ENCODE measurements around the gene OR51F2.

DNA sequence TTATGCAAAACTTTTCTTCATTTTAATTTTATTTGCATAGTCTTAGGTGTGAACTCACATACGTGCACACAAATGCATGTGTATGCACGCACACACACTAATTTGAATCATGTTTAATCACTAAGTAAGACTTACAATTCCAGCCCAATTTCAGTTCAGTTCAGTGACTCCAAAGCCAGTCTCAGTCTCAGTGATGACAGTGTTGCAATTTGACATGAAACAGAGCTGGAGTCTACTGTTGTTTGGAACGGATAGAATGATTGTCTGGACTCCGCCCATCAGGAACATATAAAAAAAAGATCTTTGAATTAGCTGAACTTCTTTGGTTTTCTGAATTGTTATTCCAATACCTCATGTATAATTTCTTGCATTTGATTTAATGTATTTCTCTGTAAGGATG is 42.8 kb downstream of the OR51F2 start:
- TF ChIP-seq ZBTB8A (tag by site-specific recombination; IDR thresholded peaks at IDR 0.05) (no peak), ZNF416 (tag by site-specific recombination; IDR thresholded peaks at IDR 0.05) (no peak), ZNF266 (tag by site-specific recombination; IDR thresholded peaks at IDR 0.05; ENCODE audit: low read depth) (no peak), ZNF548 (tag by site-specific recombination; IDR thresholded peaks at IDR 0.05) (no peak), ZNF514 (tag by site-specific recombination; IDR thresholded peaks at IDR 0.05) (no peak), TCF7L2 (IDR thresholded peaks at IDR 0.05; ENCODE audit: borderline replicate concordance, low read depth, low read length) (no peak), KLF10 (tag by site-specific recombination; IDR thresholded peaks at IDR 0.05) (no peak), ZNF549 (tag by site-specific recombination; IDR thresholded peaks at IDR 0.05) (no peak), SP2 (tag by site-specific recombination; IDR thresholded peaks at IDR 0.05) (no peak)
- TF ChIP-seq, protein P1, sequence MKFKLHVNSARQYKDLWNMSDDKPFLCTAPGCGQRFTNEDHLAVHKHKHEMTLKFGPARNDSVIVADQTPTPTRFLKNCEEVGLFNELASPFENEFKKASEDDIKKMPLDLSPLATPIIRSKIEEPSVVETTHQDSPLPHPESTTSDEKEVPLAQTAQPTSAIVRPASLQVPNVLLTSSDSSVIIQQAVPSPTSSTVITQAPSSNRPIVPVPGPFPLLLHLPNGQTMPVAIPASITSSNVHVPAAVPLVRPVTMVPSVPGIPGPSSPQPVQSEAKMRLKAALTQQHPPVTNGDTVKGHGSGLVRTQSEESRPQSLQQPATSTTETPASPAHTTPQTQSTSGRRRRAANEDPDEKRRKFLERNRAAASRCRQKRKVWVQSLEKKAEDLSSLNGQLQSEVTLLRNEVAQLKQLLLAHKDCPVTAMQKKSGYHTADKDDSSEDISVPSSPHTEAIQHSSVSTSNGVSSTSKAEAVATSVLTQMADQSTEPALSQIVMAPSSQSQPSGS (tag by site-specific recombination; IDR thresholded peaks at IDR 0.05; ENCODE audit: low read depth) = no peak
- TF ChIP-seq, protein P2, sequence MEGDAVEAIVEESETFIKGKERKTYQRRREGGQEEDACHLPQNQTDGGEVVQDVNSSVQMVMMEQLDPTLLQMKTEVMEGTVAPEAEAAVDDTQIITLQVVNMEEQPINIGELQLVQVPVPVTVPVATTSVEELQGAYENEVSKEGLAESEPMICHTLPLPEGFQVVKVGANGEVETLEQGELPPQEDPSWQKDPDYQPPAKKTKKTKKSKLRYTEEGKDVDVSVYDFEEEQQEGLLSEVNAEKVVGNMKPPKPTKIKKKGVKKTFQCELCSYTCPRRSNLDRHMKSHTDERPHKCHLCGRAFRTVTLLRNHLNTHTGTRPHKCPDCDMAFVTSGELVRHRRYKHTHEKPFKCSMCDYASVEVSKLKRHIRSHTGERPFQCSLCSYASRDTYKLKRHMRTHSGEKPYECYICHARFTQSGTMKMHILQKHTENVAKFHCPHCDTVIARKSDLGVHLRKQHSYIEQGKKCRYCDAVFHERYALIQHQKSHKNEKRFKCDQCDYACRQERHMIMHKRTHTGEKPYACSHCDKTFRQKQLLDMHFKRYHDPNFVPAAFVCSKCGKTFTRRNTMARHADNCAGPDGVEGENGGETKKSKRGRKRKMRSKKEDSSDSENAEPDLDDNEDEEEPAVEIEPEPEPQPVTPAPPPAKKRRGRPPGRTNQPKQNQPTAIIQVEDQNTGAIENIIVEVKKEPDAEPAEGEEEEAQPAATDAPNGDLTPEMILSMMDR (tag by site-specific recombination; IDR thresholded peaks at IDR 0.05) = no peak
- TF ChIP-seq, protein P3, sequence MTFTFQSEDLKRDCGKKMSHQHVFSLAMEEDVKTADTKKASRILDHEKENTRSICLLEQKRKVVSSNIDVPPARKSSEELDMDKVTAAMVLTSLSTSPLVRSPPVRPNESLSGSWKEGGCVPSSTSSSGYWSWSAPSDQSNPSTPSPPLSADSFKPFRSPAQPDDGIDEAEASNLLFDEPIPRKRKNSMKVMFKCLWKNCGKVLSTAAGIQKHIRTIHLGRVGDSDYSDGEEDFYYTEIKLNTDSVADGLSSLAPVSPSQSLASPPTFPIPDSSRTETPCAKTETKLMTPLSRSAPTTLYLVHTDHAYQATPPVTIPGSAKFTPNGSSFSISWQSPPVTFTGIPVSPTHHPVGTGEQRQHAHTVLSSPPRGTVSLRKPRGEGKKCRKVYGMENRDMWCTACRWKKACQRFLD (tag by site-specific recombination; IDR thresholded peaks at IDR 0.05) = no peak
- TF ChIP-seq, protein P4, sequence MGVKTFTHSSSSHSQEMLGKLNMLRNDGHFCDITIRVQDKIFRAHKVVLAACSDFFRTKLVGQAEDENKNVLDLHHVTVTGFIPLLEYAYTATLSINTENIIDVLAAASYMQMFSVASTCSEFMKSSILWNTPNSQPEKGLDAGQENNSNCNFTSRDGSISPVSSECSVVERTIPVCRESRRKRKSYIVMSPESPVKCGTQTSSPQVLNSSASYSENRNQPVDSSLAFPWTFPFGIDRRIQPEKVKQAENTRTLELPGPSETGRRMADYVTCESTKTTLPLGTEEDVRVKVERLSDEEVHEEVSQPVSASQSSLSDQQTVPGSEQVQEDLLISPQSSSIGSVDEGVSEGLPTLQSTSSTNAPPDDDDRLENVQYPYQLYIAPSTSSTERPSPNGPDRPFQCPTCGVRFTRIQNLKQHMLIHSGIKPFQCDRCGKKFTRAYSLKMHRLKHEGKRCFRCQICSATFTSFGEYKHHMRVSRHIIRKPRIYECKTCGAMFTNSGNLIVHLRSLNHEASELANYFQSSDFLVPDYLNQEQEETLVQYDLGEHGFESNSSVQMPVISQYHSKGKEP (tag by site-specific recombination; IDR thresholded peaks at IDR 0.05) = no peak
- TF ChIP-seq, protein P5, sequence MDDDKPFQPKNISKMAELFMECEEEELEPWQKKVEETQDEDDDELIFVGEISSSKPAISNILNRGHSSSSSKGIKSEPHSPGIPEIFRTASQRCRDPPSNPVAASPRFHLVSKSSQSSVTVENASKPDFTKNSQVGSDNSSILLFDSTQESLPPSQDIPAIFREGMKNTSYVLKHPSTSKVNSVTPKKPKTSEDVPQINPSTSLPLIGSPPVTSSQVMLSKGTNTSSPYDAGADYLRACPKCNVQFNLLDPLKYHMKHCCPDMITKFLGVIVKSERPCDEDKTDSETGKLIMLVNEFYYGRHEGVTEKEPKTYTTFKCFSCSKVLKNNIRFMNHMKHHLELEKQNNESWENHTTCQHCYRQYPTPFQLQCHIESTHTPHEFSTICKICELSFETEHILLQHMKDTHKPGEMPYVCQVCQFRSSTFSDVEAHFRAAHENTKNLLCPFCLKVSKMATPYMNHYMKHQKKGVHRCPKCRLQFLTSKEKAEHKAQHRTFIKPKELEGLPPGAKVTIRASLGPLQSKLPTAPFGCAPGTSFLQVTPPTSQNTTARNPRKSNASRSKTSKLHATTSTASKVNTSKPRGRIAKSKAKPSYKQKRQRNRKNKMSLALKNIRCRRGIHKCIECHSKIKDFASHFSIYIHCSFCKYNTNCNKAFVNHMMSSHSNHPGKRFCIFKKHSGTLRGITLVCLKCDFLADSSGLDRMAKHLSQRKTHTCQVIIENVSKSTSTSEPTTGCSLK (tag by site-specific recombination; IDR thresholded peaks at IDR 0.05) = no peak
